Right lobe of liver (tissue), 6 donors: ENCODE data around the gene RBFOX2. TPM values are rescaled to one million over a fixed set of nuclear protein-coding genes. Genes with fewer than 3 reads are reported as not detected.

ENCODE experiments used
- ATAC-seq, 4 donors: fragments of 200-7000 bp; cut with Tn5 transposase; one replicate each; pipeline ENCODE4 v1.9.1; 2020; ENCODE audit warnings: mild to moderate bottlenecking in 4 of 4, moderate library complexity in 4 of 4
- DNase-seq, 3 donors: peaks; one replicate each; pipeline ENCODE4 v3.0.0-alpha.2; 2020
- H3K27ac ChIP-seq, 3 donors: fragments of 200-600 bp; one replicate each; pipeline ENCODE4 v1.8.0; 2022
- H3K27me3 ChIP-seq, 2 donors: fragments of 200-600 bp; one replicate each; pipeline ENCODE4 v1.8.0; 2022
- H3K36me3 ChIP-seq, 4 donors: fragments of 200-600 bp; sonication (generic) in 1 of 4; one replicate each; pipeline versions ENCODE4 v1.5.1 to v1.8.0; 2017 to 2022; ENCODE audit warnings: control low read depth in 1 of 4
- H3K4me1 ChIP-seq, 4 donors: fragments of 200-600 bp; sonication (generic) in 1 of 4; one replicate each; pipeline versions ENCODE4 v1.5.1 to v1.8.0; 2017 to 2022; ENCODE audit warnings: control low read depth in 1 of 4
- H3K4me3 ChIP-seq, 3 donors: fragments of 200-600 bp; one replicate each; pipeline ENCODE4 v1.8.0; 2022
- H3K9me3 ChIP-seq, 4 donors: fragments of 200-600 bp; sonication (generic) in 1 of 4; one replicate each; pipeline versions ENCODE4 v1.5.1 to v1.8.0; 2017 to 2022; ENCODE audit warnings: control low read depth in 1 of 4
- POLR2A ChIP-seq: fragments of 450-650 bp; IDR thresholded peaks from one replicate; pipeline ENCODE4 v1.6.1; 2017; ENCODE audit warnings: antibody characterized with exemption, mild to moderate bottlenecking
- WGBS: methylation state at CpG from one replicate; pipeline ENCODE4 v1.1.6; 2018; ENCODE audit warnings: low coverage, low lambda C conversion rate; ENCODE audit not compliant: insufficient coverage; ENCODE audit errors: missing lambda C conversion rate; 5-methylcytosine and 5-hydroxymethylcytosine counted together
- intact Hi-C, 2 donors: fragments of 100-400 bp; cut with DNase I; formaldehyde crosslinking; loops; one replicate each; pipeline versions ENCODE4 v1.11.2 to v1.14.1; 2022
- total RNA-seq, 6 experiments: library from RNA; depleted of rRNA in 2 of 6; stranded (reverse); fragments of >200 nt in 2 of 6; fragmentation: NEBNext Ultra II Directional in 3 of 6; extraction: Animal tissue kit (Norgen Biotek cat#: 25700) in 3 of 6; gene quantifications; one replicate each; pipeline versions ENCODE4 v1.1.0 to v1.2.4, GENCODE V29; 2016 to 2023
- TF ChIP-seq, protein P1 (sequence below), 4 donors: fragments of 200-600 bp in 3 of 4; fragments of 450-650 bp in 1 of 4; IDR thresholded peaks; one replicate each; pipeline versions ENCODE4 v1.5.1 to v1.8.0; 2016 to 2022; ENCODE audit warnings: antibody characterized with exemption in 4 of 4, mild to moderate bottlenecking in 2 of 4
- donor health status: DM: no; HTN: yes; CAD: no.
- donor health status: DM: no; HTN: no; CAD: no.
- donor health status: DM: no; HTN: no; CAD: no.
- donor health status: DM: no; HTN: yes; CAD: no.
- donor health status: DM: no; HTN: yes; CAD: no.

The RBFOX2 gene
- total RNA-seq, 6 experiments from 2014 or later = 23.9 to 36.5 (median 29.5) TPM

DNA sequence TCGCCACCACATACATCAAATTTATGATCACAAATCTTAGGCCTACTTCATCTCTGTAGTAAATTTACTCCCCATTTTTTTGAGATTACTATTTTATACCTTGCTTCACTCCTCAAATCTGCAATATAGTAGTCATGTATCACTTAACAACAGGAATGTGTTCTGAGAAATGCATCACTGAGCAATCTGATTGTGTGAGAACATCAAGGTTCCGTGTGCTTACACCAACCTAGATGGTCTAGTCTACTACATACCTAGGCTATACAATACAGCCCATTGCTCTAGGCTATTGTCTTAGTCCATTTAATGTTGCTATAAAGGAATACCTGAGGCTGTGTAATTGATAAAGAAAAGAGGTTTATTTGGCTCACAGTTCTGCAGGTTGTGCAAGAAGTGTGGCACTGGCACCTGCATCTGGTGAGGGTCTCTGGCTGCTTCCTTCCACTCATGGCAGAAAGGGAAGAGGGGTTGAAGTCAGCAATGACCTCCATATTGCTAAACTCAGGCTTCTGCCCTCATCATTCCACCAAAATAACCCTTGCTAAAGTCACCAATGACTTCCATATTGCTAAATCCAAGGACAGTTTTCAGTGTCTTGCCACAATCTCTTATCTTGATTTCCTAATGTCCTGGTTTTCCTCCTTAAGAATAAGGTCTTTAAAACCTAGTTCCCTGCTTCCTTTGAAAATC is 140.3 kb downstream of the RBFOX2 start:
- DNase-seq (no peak), ATAC-seq (no peak)
- 90% methylated on average over 2 of the region's 2 CpGs for WGBS
- TF ChIP-seq, protein P1, sequence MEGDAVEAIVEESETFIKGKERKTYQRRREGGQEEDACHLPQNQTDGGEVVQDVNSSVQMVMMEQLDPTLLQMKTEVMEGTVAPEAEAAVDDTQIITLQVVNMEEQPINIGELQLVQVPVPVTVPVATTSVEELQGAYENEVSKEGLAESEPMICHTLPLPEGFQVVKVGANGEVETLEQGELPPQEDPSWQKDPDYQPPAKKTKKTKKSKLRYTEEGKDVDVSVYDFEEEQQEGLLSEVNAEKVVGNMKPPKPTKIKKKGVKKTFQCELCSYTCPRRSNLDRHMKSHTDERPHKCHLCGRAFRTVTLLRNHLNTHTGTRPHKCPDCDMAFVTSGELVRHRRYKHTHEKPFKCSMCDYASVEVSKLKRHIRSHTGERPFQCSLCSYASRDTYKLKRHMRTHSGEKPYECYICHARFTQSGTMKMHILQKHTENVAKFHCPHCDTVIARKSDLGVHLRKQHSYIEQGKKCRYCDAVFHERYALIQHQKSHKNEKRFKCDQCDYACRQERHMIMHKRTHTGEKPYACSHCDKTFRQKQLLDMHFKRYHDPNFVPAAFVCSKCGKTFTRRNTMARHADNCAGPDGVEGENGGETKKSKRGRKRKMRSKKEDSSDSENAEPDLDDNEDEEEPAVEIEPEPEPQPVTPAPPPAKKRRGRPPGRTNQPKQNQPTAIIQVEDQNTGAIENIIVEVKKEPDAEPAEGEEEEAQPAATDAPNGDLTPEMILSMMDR (IDR thresholded peaks at IDR 0.05) = no peak
- no peak for TF ChIP-seq POLR2A
- Histone ChIP-seq H3K4me1 (peaks cover 0 to 12% (median 10%) of the 10 kb centered on the region in 4 donors), H3K4me3 (no peak overlapping the region), H3K27me3 (no peaks in the 10 kb centered on the region), H3K9me3 (no peaks in the 10 kb centered on the region), H3K27ac (no peak overlapping the region), H3K36me3 (no peaks in the 10 kb centered on the region)
- intact Hi-C loops = no loop called here

DNA sequence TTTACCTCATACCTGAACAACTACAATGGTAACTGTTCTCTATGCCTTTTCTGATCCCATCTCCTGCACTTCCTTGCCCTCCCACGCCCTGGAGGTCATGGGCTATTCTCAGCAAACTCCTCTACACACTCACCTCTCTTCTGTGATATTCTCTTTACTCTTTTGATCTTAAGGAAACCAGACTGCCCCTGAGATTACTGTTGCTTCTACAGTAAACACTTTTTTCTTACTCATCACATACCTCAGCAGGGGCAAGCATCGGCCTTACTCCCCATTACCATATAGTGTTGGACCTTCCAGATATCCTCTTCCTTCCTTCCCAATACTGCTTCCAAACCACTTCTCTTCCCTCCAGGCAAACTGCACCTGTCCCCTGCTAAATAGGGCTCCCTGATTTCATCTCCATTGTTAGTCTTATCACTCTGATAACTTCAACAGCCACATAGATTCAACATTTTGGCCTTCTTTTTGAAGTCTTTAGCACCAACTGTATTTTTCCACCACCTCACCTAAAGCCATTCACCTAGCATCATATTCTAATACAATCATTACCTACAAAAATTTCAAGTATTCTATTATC is 141.2 kb downstream of the RBFOX2 start:
- DNase-seq = no peak
- no peak overlapping the region for H3K4me3 ChIP-seq
- intact Hi-C loops = no loop called here

DNA sequence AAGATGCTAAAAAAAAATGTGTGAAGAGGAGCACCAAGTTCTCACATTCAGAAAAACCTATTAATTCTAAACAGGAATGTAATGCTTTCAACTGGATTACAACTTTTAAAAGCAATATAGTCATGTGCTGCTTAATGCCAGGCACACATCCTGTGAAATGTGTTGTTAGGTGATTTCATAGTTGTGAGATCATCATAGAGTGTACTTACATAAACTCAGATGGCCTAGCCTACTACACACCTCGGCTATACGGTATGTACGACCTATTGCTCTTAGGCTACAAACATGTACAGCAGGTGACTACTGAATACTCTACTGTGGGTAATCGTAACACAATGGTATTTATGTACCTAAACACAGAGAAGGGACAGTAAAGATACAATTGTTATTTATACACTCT is 142.3 kb downstream of the RBFOX2 start:
- no peaks in the 10 kb centered on the region for H3K27me3 ChIP-seq
- no peak overlapping the region for H3K4me3 ChIP-seq
- no peaks in the 10 kb centered on the region for H3K9me3 ChIP-seq
- DNase-seq (no peak), ATAC-seq (no peak)
- TF ChIP-seq, protein P1 (IDR thresholded peaks at IDR 0.05) = no peak
- TF ChIP-seq POLR2A = no peak
- intact Hi-C loops = no loop called here
- H3K27ac ChIP-seq = no peak overlapping the region
- no peaks in the 10 kb centered on the region for H3K4me1 ChIP-seq
- no peaks in the 10 kb centered on the region for H3K36me3 ChIP-seq
- WGBS = 89% methylated on average over 4 of the region's 4 CpGs

More for the DNA sequence above, 141.2 kb downstream of the RBFOX2 start:
- Histone ChIP-seq H3K27ac (no peak overlapping the region), H3K27me3 (no peaks in the 10 kb centered on the region), H3K4me1 (peaks cover 0 to 3% (median 1%) of the 10 kb centered on the region in 4 donors), H3K9me3 (no peaks in the 10 kb centered on the region), H3K36me3 (no peaks in the 10 kb centered on the region)
- TF ChIP-seq, protein P1 (IDR thresholded peaks at IDR 0.05) = no peak
- TF ChIP-seq POLR2A = no peak
- WGBS = 94% methylated on average over 2 of the region's 2 CpGs
- ATAC-seq = no peak

DNA sequence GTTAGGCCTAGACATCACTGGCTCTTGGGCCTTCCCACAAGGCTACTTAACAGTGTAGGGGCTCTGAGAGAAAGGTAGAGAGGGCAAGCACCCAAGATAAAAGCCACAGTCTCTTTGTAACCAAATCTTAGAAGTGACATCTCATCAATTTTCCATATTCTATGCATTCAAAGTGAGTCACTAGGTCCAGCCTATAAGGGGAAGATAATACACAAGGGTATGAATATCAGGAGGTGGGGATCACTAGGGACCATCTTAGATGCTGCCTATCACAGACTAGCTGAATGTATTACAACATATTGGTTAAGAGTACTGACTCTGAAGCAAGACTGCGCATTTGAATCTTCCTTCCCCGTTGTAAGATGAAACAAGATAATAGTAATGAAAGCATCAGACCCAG is 144.1 kb downstream of the RBFOX2 start:
- DNase-seq = no peak
- Histone ChIP-seq H3K27me3 (no peaks in the 10 kb centered on the region), H3K4me3 (no peak overlapping the region), H3K27ac (no peak overlapping the region), H3K36me3 (no peaks in the 10 kb centered on the region), H3K4me1 (no peaks in the 10 kb centered on the region), H3K9me3 (no peaks in the 10 kb centered on the region)
- no peak for TF ChIP-seq POLR2A
- TF ChIP-seq, protein P1 (IDR thresholded peaks at IDR 0.05) = no peak
- WGBS = 33% methylated on average over 1 of the region's 2 CpGs
- no peak for ATAC-seq
- intact Hi-C loops = no loop called here
